SK-N-SH treated with all-trans-retinoic acid at 6 μM for 48 hours (cell line): ENCODE data around the gene PTPRN2.

Experiments
- PATZ1 ChIP-seq: fragments of 250-450 bp; sonication (Bioruptor Pico); IDR thresholded peaks from 2 replicates; pipeline ENCODE4 v1.8.0; 2020; ENCODE audit warnings: mild to moderate bottlenecking, moderate library complexity, borderline replicate concordance
- ZFP30 ChIP-seq: fragments of 450-650 bp; formaldehyde crosslinking; IDR thresholded peaks from 2 replicates; pipeline ENCODE4 v1.5.0; 2022; ENCODE audit warnings: mild to moderate bottlenecking, moderate library complexity

GRCh38 chr7:157607218-157607617 is 980.4 kb downstream of the PTPRN2 start:
- TF ChIP-seq ZFP30 (CRISPR knock-in tag) (no peak), PATZ1 (CRISPR knock-in tag) (no peak)
